GM12878 (cell line): ENCODE measurements around the gene ZNF93. TPM values are rescaled to one million over a fixed set of nuclear protein-coding genes. Genes with fewer than 3 reads are reported as not detected.
A peak's percentile ranks its signal among the peaks of the same experiment; 100 is the strongest.

ENCODE experiments used
- ATAC-seq: fragments of 200-7000 bp; cut with Tn5 transposase; 3 replicates; pipeline ENCODE4 v1.9.1; 2020; ENCODE audit warnings: mild to moderate bottlenecking, moderate library complexity
- BruUV-seq: library from RNA; stranded (reverse); fragments of 400-500 nt; replicated peaks from 2 replicates; lab custom pipeline; 2021; lab: Mats Ljungman, UMichigan
- CTCF ChIA-PET: fragments of 300-600 bp; sonication (Branson Sonifier 250); formaldehyde crosslinking; extraction: SDS; loops from one replicate; lab custom pipeline; 2021; ENCODE audit warnings: inconsistent platforms; lab: Yijun Ruan, JAX
- POLR2A ChIA-PET: fragments of 350-600 bp; formaldehyde crosslinking; extraction: SDS; loops from one replicate; lab custom pipeline; 2021; ENCODE audit warnings: inconsistent platforms; lab: Charles Lee
- RAD21 ChIA-PET: fragments of 300-600 bp; sonication (Branson Sonifier 250); formaldehyde crosslinking; loops from one replicate; lab custom pipeline; 2023; ENCODE audit warnings: antibody characterized with exemption; ENCODE audit not compliant: unreplicated experiment; lab: Charles Lee
- SMC1A ChIA-PET: fragments of 300-600 bp; sonication (Branson Sonifier 250); formaldehyde crosslinking; loops from one replicate; lab custom pipeline; 2023; ENCODE audit not compliant: unreplicated experiment, uncharacterized antibody; lab: Charles Lee
- DNase-seq: peaks from one replicate; pipeline ENCODE4 v3.0.0-alpha.2; 2011; ENCODE audit warnings: low read depth, low spot score
- FAIRE-seq: peaks from 3 replicates; lab custom pipeline; 2011; peaks lifted over from hg19 to GRCh38; lab: Jason Lieb, UNC
- H2AFZ ChIP-seq: 2 replicates; pipeline ENCODE4 v1.6.0; 2011; ENCODE audit warnings: low read depth, low read length, control low read depth; ENCODE audit not compliant: control insufficient read depth
- H3K27ac ChIP-seq: 2 replicates; pipeline ENCODE4 v1.5.1; 2011; ENCODE audit warnings: control low read depth; ENCODE audit not compliant: control insufficient read depth, insufficient read depth
- H3K27me3 ChIP-seq, 2 experiments: replicated peaks in 1 of 2; 2 replicates each; pipeline versions ENCODE4 v1.6.0 to v1.6.1; 2011; ENCODE audit warnings: low read length in 1 of 2; ENCODE audit not compliant: control insufficient read depth in 2 of 2, insufficient read depth in 2 of 2
- H3K36me3 ChIP-seq, 2 experiments: 2 replicates each; pipeline ENCODE4 v1.5.1; 2011; ENCODE audit warnings: low read length in 1 of 2; ENCODE audit not compliant: control insufficient read depth in 2 of 2, insufficient read depth in 2 of 2
- H3K4me1 ChIP-seq: 2 replicates; pipeline ENCODE4 v1.6.1; 2011; ENCODE audit warnings: mild to moderate bottlenecking, low read length, moderate library complexity, mixed read lengths; ENCODE audit not compliant: control insufficient read depth, insufficient read depth
- H3K4me2 ChIP-seq: 2 replicates; pipeline ENCODE4 v1.6.0; 2011; ENCODE audit warnings: control low read depth; ENCODE audit not compliant: control insufficient read depth, insufficient read depth
- H3K4me3 ChIP-seq: fragments of 200-600 bp; sonication (generic); 2 replicates; pipeline ENCODE4 v1.5.1; 2016
- H3K79me2 ChIP-seq: 2 replicates; pipeline ENCODE4 v1.6.0; 2011; ENCODE audit warnings: low read length; ENCODE audit not compliant: control insufficient read depth, insufficient read depth
- H3K9ac ChIP-seq: 2 replicates; pipeline ENCODE4 v1.8.0; 2011; ENCODE audit warnings: low read length, control low read depth, mixed read lengths; ENCODE audit not compliant: control insufficient read depth, insufficient read depth
- H3K9me3 ChIP-seq: replicated peaks from 3 replicates; pipeline ENCODE4 v1.5.1; 2011; ENCODE audit warnings: mild to moderate bottlenecking, low read length; ENCODE audit not compliant: control insufficient read depth, insufficient read depth
- H4K20me1 ChIP-seq: 2 replicates; pipeline ENCODE4 v1.6.0; 2011; ENCODE audit not compliant: control insufficient read depth, insufficient read depth
- CBX5 ChIP-seq: sonication (generic); IDR thresholded peaks from 2 replicates; pipeline ENCODE4 v1.6.1; 2016; ENCODE audit warnings: low read depth, moderate library complexity, mild to moderate bottlenecking, inconsistent platforms
- ESRRA ChIP-seq: IDR thresholded peaks from 2 replicates; pipeline ENCODE4 v1.6.1; 2012; ENCODE audit warnings: mild to moderate bottlenecking, low read length, improper control_type of control experiment
- GATAD2B ChIP-seq: fragments of 450-650 bp; conservative IDR thresholded peaks from 2 replicates; pipeline ENCODE4 v1.6.1; 2017; ENCODE audit warnings: low read depth, mild to moderate bottlenecking, moderate library complexity
- HDAC6 ChIP-seq: fragments of 200-600 bp; sonication (generic); IDR thresholded peaks from one replicate; pipeline ENCODE4 v1.8.0; 2017; ENCODE audit warnings: antibody characterized with exemption; ENCODE audit not compliant: unreplicated experiment
- IKZF2 ChIP-seq, 2 experiments: fragments of 450-650 bp; IDR thresholded peaks; 2 replicates each; pipeline ENCODE4 v1.6.1; 2017; ENCODE audit warnings: mild to moderate bottlenecking in 2 of 2, moderate library complexity in 2 of 2
- NFXL1 ChIP-seq: fragments of 450-650 bp; IDR thresholded peaks from 2 replicates; pipeline ENCODE4 v1.6.1; 2017; ENCODE audit warnings: antibody characterized with exemption, mild to moderate bottlenecking, borderline replicate concordance
- PAX8 ChIP-seq: fragments of 450-650 bp; IDR thresholded peaks from 2 replicates; pipeline ENCODE4 v1.6.1; 2017; ENCODE audit warnings: mild to moderate bottlenecking, moderate library complexity
- SMAD1 ChIP-seq: fragments of 450-650 bp; IDR thresholded peaks from 2 replicates; pipeline ENCODE4 v1.6.1; 2018; ENCODE audit warnings: mild to moderate bottlenecking, low read depth; ENCODE audit not compliant: partially characterized antibody
- SPI1 ChIP-seq: IDR thresholded peaks from 2 replicates; pipeline ENCODE4 v1.6.1; 2011; ENCODE audit warnings: low read depth, mild to moderate bottlenecking, low read length, moderate library complexity, borderline replicate concordance; ENCODE audit not compliant: insufficient read depth
- STAT3 ChIP-seq: IDR thresholded peaks from 2 replicates; pipeline ENCODE4 v1.6.1; 2011; ENCODE audit warnings: low read depth, low read length, improper control_type of control experiment
- ZNF687 ChIP-seq: fragments of 450-650 bp; IDR thresholded peaks from 2 replicates; pipeline ENCODE4 v1.6.1; 2017; ENCODE audit warnings: mild to moderate bottlenecking, moderate library complexity
- WGBS: methylation state at CpG from one replicate; pipeline ENCODE4 v1.1.6; 2016; ENCODE audit warnings: low lambda C conversion rate; ENCODE audit not compliant: insufficient replicate concordance, insufficient coverage; ENCODE audit errors: missing lambda C conversion rate; 5-methylcytosine and 5-hydroxymethylcytosine counted together
- in situ Hi-C: fragments of 300-500 bp; cut with MboI; formaldehyde crosslinking; loops from 9 replicates; pipeline ENCODE4 v1.14.3; 2018; ENCODE audit warnings: mixed read lengths
- intact Hi-C: fragments of 100-400 bp; cut with micrococcal nuclease; formaldehyde crosslinking; loops from one replicate; pipeline ENCODE4 v1.14.2; 2022; ENCODE audit not compliant: unreplicated experiment
- polyA plus RNA-seq, 11 experiments: library from polyadenylated mRNA; depleted of rRNA in 4 of 11; unstranded in 6 of 11; stranded (reverse) in 5 of 11; fragments of >200 nt; fragmentation: Nextera tagmentation in 4 of 11; fragmentation: Illumina TruSeq in 1 of 11; extraction: Ambion mirVana in 4 of 11; extraction: Trizol in 1 of 11; gene quantifications; 1 replicate in 1 of 11; 2 replicates in 10 of 11; pipeline versions ENCODE4 v1.2.1 to v1.2.3, GENCODE V29; 2011 to 2016; ENCODE audit warnings: inconsistent platforms in 2 of 11, missing spikeins in 2 of 11, low read depth in 1 of 11
- total RNA-seq, 4 experiments: library from RNA; depleted of rRNA in 3 of 4; stranded (reverse); fragments of >200 nt in 3 of 4; fragmentation: Illumina TruSeq in 1 of 4; extraction: Trizol in 1 of 4; gene quantifications; 2 replicates each; pipeline versions ENCODE4 v1.2.1 to v1.2.3, GENCODE V29; 2013 to 2021
- TF ChIP-seq, protein P1 (sequence below): IDR thresholded peaks from 2 replicates; pipeline ENCODE4 v1.6.1; 2011; ENCODE audit warnings: low read depth, mild to moderate bottlenecking, low read length, moderate library complexity, borderline replicate concordance; ENCODE audit errors: extremely low read depth

ZNF93 gene
- total and polyA plus RNA-seq, 10 of the 15 experiments (the other 5 are each of a cell fraction or from before 2014, with no cell fraction given) = 0.70 to 7.9 (median 1.9) TPM

GRCh38 chr19:19865750-19866610 is 34.8 kb upstream of the ZNF93 start, which contains the start of gene ZNF253 (continued):
- TF ChIP-seq ZNF687 (peak; percentile 42; the same call in 1 of the 2 replicates), CBX5 (0 out of 2 replicates have a peak, but pooled peaks have one; percentile 68)

DNA sequence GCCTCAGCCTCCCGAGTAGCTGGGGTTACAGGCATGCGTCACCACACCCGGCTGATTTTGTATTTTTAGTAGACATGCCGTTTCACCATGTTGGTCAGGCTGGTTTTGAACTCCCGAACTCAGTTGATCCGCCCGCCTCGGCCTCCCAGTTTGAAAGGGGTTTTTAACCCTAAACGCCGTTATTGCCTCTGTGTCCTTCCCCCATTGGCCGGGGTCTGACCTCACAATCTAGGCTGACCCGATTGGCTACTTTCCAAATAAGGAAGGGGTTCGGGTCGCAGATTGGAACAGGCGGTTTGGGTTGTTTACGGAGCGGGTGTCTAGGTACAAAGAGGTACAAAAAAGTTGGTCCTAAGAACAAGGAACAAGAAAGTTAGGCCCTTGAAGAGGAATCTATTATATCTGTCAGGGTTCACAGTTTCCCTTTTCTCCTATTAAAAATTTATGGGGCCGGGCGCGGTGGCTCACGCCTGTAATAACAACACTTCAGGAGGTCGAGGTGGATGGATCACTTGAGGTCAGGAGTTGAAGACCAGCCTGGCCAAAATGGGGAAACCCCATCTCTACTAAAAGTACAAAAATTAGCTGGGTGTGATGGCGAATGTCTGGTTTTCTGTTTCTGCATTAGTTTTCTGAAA is 34.0 kb upstream of the ZNF93 start:
- peak; percentile 81 for FAIRE-seq
- TF ChIP-seq STAT3 (no peak), NFXL1 (no peak), IKZF2 (IDR thresholded peaks at IDR 0.05) (0 out of 4 replicates have a peak, but pooled peaks of 1 of the 2 experiments have one; percentile 10), SPI1 (no peak; the same call in 1 of the 2 replicates), HDAC6 (no peak), PAX8 (no peak), GATAD2B (no peak), ESRRA (no peak), SMAD1 (no peak)
- TF ChIP-seq, protein P1, sequence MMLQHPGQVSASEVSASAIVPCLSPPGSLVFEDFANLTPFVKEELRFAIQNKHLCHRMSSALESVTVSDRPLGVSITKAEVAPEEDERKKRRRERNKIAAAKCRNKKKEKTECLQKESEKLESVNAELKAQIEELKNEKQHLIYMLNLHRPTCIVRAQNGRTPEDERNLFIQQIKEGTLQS = no peak

More for the DNA sequence above, 34.0 kb upstream of the ZNF93 start:
- POLR2A ChIA-PET = interaction anchor here (0.9 to 4.2 kb wide), 8 partner anchors 18 to 205 kb away, joined by 4 to 30 read pairs (median 4); partner anchors contain the start of genes ZNF101, ZNF506 and ZNF93
- Histone ChIP-seq H3K4me3 (peak overlapping the region; percentile 85), H3K9ac (peak overlapping the region; percentile 93), H3K79me2 (peaks cover 16% of the 10 kb centered on the region), H3K4me1 (no peaks in the 10 kb centered on the region), H2AFZ (peak overlapping the region; percentile 91), H4K20me1 (no peaks in the 10 kb centered on the region), H3K9me3 (peaks cover 8% of the 10 kb centered on the region; the same call in 2 of the 3 replicates), H3K27ac (peak overlapping the region; percentile 96), H3K4me2 (peak overlapping the region; percentile 82), H3K27me3 (no peaks in the 10 kb centered on the region), H3K36me3 (no peaks in the 10 kb centered on the region)
- in situ Hi-C loops = no loop called here
- DNase-seq (peak; percentile 15), ATAC-seq (peak; percentile 58)
- CTCF ChIA-PET = interaction anchor here (0.6 to 1.6 kb wide), 4 partner anchors 18 to 45 kb away, joined by 3 to 7 read pairs (median 5); partner anchors contain the start of gene ZNF506
- RAD21 ChIA-PET = interaction anchor here (1.2 to 4.1 kb wide), 5 partner anchors 35 to 205 kb away, joined by 3 to 24 read pairs (median 7); partner anchors contain the start of genes ZNF14 and ZNF93
- under 1% methylated on average over 23 of the region's 23 CpGs for WGBS
- SMC1A ChIA-PET = interaction anchor here (0.5 to 4.8 kb wide), 8 partner anchors 11 to 205 kb away, joined by 3 to 31 read pairs (median 6); partner anchors contain the start of genes ZNF14, ZNF506 and ZNF93
- intact Hi-C loops = loop anchor here (5.0 kb wide), 1 partner anchor 44 kb away; the partner anchor contains the start of gene ZNF506
- no TSS peak for BruUV-seq
